NB4 (cell line): Measurements from ENCODE around the gene CFAP46.

ENCODE experiments used
- MYC ChIP-seq: IDR thresholded peaks from 2 replicates; pipeline ENCODE4 v1.6.1; 2011; ENCODE audit warnings: low read depth, low read length
- POLR2A ChIP-seq: IDR thresholded peaks from 2 replicates; pipeline ENCODE4 v1.6.1; 2011; ENCODE audit warnings: mild to moderate bottlenecking; ENCODE audit not compliant: insufficient read length; ENCODE audit errors: extremely low read depth
- TF ChIP-seq, protein P1 (sequence below): IDR thresholded peaks from one replicate; pipeline ENCODE4 v1.5.1; 2012; ENCODE audit warnings: low read depth, low read length
- TF ChIP-seq, protein P2 (sequence below): IDR thresholded peaks from 2 replicates; pipeline ENCODE4 v1.6.1; 2011; ENCODE audit warnings: low read depth, low read length

DNA sequence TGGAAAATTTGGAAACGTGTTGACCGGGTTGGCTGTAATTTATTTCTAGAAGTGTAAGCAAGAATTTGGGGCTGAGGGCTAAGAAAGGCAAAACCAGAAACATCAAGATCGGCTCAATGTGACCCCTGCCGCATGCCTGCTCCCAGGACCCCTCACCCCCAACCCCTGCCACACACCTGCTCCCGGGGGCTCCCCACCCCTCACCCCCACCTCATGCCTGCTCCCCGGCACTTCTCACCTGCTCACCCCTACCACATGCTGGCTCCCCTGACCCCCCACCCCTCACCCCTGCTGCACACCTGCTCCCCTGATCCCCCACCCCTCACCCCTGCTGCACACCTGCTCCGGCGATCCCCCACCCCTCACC lies 19.0 kb upstream of the CFAP46 start:
- TF ChIP-seq, protein P1, sequence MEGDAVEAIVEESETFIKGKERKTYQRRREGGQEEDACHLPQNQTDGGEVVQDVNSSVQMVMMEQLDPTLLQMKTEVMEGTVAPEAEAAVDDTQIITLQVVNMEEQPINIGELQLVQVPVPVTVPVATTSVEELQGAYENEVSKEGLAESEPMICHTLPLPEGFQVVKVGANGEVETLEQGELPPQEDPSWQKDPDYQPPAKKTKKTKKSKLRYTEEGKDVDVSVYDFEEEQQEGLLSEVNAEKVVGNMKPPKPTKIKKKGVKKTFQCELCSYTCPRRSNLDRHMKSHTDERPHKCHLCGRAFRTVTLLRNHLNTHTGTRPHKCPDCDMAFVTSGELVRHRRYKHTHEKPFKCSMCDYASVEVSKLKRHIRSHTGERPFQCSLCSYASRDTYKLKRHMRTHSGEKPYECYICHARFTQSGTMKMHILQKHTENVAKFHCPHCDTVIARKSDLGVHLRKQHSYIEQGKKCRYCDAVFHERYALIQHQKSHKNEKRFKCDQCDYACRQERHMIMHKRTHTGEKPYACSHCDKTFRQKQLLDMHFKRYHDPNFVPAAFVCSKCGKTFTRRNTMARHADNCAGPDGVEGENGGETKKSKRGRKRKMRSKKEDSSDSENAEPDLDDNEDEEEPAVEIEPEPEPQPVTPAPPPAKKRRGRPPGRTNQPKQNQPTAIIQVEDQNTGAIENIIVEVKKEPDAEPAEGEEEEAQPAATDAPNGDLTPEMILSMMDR = no peak
- no peak for TF ChIP-seq POLR2A
- TF ChIP-seq, protein P2, sequence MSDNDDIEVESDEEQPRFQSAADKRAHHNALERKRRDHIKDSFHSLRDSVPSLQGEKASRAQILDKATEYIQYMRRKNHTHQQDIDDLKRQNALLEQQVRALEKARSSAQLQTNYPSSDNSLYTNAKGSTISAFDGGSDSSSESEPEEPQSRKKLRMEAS = no peak
- no peak for TF ChIP-seq MYC
